GM12872 (cell line): ENCODE results near the gene STPG2.

Experiments used
- CTCF ChIP-seq: IDR thresholded peaks from 3 replicates; pipeline ENCODE4 v1.5.1; 2011; ENCODE audit warnings: low read depth, mild to moderate bottlenecking, low read length, moderate library complexity; ENCODE audit not compliant: insufficient read depth

Gene STPG2

DNA sequence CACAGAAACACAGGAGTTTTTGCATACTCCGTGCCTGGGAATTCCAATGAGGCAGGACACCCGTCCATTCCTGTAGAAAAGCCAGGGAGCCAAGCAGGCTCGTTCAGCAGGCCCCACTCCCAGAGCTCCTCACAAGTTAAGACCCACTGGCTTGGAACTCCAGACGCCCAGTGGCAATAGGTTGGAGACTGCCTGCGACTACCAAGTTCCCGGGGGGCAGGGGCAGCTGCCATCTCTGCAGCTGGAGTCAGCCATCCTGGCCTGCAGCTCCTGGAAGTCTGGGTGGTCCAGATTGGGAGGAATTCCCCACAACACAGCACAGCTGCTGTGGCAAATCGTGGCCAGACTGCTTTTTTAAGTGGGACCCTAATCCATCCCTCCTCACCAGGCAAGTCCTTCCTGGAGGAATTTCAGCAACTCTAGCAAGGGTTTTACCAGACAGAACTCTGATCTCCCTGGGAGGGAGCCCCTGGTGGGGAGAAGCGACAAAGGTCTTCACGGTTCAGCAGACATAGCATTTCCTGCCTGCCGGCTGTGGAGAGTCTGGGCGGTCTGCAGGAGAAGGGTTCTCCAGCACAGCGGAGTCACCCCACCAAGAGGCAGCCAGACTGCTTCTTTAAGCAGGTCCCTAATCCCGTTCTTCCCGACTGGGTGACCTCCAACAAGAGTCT lies 231.9 kb downstream of the STPG2 start:
- no peak for TF ChIP-seq CTCF

GRCh38 chr4:97910005-97910404 lies 233.3 kb downstream of the STPG2 start:
- TF ChIP-seq CTCF = peak; percentile 37; the same call in 2 of the 3 replicates

DNA sequence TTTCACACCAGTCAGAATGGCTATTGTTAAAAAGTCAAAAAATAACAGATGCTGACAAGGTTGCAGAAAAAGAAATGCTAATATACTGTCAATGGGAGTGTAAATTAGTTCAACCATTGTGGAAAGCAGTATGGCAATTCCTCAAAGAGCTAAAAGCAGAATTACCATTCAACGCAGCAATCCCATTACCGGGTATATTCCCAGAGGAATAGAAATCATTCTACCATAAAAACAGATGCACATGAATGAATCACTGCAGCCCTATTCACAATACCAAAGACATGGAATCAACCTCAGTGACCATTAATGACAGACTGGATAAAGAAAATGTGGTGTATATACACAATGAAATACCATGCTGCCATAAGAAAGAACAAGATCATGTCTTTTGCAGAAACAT lies 243.0 kb downstream of the STPG2 start:
- TF ChIP-seq CTCF = no peak

DNA sequence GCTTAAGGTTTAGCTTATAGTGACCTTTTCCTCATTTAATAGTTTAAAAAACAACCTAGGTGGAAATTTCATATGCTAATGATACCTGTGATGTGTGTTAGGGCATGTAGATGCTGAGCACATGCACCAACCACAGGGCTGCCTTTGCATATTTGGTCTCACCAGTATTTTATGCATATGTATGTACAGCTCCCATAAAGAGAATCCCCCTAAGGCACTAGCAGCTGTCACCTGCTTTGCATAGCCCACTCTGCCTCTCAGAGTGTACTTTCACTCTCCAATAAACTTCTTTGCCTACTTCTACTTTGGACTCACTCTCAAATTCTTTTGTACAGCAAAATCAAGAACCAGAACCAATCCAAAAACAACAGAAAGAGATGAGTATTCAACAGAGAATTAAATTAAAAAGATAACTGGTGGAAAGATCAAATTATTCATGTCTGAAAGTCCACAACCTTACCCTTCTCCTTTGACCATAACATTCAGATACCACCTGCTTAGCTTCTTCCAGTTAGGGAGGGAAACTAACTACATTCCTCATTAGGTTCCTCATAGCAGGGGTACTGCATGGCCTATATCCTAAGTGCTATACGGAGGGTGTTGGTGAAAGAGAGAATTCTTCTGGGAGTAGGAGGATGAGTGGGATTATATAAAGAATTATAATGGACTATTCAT lies 250.5 kb downstream of the STPG2 start:
- no peak for TF ChIP-seq CTCF

GRCh38 chr4:97879942-97880341 lies 263.3 kb downstream of the STPG2 start:
- TF ChIP-seq CTCF = no peak

GRCh38 chr4:97868097-97868496 lies 275.2 kb downstream of the STPG2 start:
- TF ChIP-seq CTCF = no peak

DNA sequence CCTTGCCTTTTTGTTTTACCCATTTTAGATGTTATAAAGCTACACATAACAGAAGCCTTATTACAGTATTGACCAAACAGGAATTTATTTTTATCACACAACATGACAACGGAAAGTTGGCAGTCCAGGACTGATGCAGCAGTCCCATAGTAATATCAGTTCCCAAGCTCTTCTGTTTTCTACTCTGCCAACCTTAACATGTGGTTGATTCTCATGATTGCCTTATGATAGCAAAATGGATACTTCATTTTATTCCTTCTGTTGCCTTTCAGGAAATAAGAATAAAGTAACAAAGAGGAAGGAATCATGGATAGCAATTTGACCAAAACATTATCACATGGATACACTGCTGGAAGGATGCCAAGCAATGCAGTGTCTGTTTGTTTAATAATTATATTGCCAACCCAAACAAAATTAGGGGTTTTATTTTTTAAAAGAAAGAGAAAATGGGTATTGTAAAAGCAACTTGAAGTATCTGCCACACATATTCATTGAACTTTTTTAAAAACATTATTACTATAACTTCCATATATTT lies 275.7 kb downstream of the STPG2 start:
- no peak for TF ChIP-seq CTCF
